ENCODE results near the gene MRNIP.

The MRNIP gene

GRCh38 chr5:179870403-179870903, 11.8 kb upstream of the MRNIP start:
- DNase-seq: peak; percentile 42

GRCh38 chr5:179869641-179870402, 11.2 kb upstream of the MRNIP start:
- DNase-seq: no peak

- no peak for DNase-seq
Observed at GRCh38 chr5:179869101-179869500, 10.5 kb upstream of the MRNIP start.

GRCh38 chr5:179868541-179868940, 9.9 kb upstream of the MRNIP start:
- no peak for DNase-seq

GRCh38 chr5:179867476-179867875, 8.9 kb upstream of the MRNIP start:
- DNase-seq: no peak

GRCh38 chr5:179867079-179867465, 8.5 kb upstream of the MRNIP start:
- no peak for DNase-seq

GRCh38 chr5:179866241-179867078, 7.8 kb upstream of the MRNIP start:
- peak; percentile 7 for DNase-seq

GRCh38 chr5:179865491-179866240, 7.0 kb upstream of the MRNIP start:
- DNase-seq: no peak

- no peak for DNase-seq
Observed at GRCh38 chr5:179864686-179865085, 6.1 kb upstream of the MRNIP start.

GRCh38 chr5:179863449-179864085, 5.0 kb upstream of the MRNIP start:
- no peak for DNase-seq

- no peak for DNase-seq
Observed at GRCh38 chr5:179862891-179863290, 4.3 kb upstream of the MRNIP start.

- DNase-seq: no peak
Observed at GRCh38 chr5:179862296-179862695, 3.7 kb upstream of the MRNIP start.

- DNase-seq: no peak
Observed at GRCh38 chr5:179860301-179860700, 1.7 kb upstream of the MRNIP start.

- no peak for DNase-seq
Observed at GRCh38 chr5:179858241-179858585, 404 bp downstream of the MRNIP start.

GRCh38 chr5:179854356-179854755, 4.3 kb downstream of the MRNIP start:
- DNase-seq: no peak

- DNase-seq: no peak
Observed at GRCh38 chr5:179852993-179853547, 5.5 kb downstream of the MRNIP start.

- no peak for DNase-seq
Observed at GRCh38 chr5:179841621-179842020, 17.0 kb downstream of the MRNIP start.

- no peak for DNase-seq
Observed at GRCh38 chr5:179840766-179841165, 17.9 kb downstream of the MRNIP start.

GRCh38 chr5:179840321-179840720, 18.3 kb downstream of the MRNIP start:
- DNase-seq: no peak

GRCh38 chr5:179839328-179840256, 19.0 kb downstream of the MRNIP start:
- DNase-seq: no peak

All from DMS 273 treated with DMSO at 0.1 percent for 48 hours (cell line).